ENCODE measurements around the gene XIAP. TPM values are rescaled to one million over a fixed set of nuclear protein-coding genes. Genes with fewer than 3 reads are reported as not detected.
"Not testable (repeated sequence)": the region's sequence is repeated elsewhere in the genome, so short reads cannot be mapped to it uniquely, and the experiment has no call there.

The XIAP gene
- total and polyA plus RNA-seq, 4 experiments from 2014 or later: 6.0 to 64.6 (median 37.0) TPM

- no peaks in the 10 kb centered on the region for H3K9me3 ChIP-seq (ENCODE audit: control insufficient read depth in 1 of 2, low read length in 2 of 2)
- intact Hi-C loops (cut with micrococcal nuclease): no loop called here
- Mint-ChIP-seq H3K27me3 (no peaks in the 10 kb centered on the region), H3K4me3 (no peak overlapping the region), H3K4me1 (no peaks in the 10 kb centered on the region), H3K9me3 (no peaks in the 10 kb centered on the region), H3K27ac (no peak overlapping the region), H3K36me3 (no peaks in the 10 kb centered on the region)
- ChIA-PET CTCF (ENCODE audit: partially characterized antibody) (no interaction called here), POLR2A (ENCODE audit: partially characterized antibody) (no interaction called here)
- no peaks in the 10 kb centered on the region for H3K36me3 ChIP-seq (ENCODE audit: insufficient read depth, low read length)
- H3K27me3 ChIP-seq (ENCODE audit: insufficient read depth, low read length): no peaks in the 10 kb centered on the region
- H3K4me3 ChIP-seq (ENCODE audit: low read length in 2 of 2): no peak overlapping the region
- DNase-seq: no peak
- H3K27ac ChIP-seq (ENCODE audit: low read depth, low read length): no peak overlapping the region
- no peaks in the 10 kb centered on the region for H3K4me1 ChIP-seq (ENCODE audit: insufficient read depth, low read length)
Observed at GRCh38 chrX:123920105-123920785, 60.4 kb downstream of the XIAP start.

GRCh38 chrX:123923211-123923610 lies 63.4 kb downstream of the XIAP start:
- H3K9me3 Mint-ChIP-seq: no peaks in the 10 kb centered on the region
- no peaks in the 10 kb centered on the region for H3K36me3 Mint-ChIP-seq
- H3K27me3 ChIP-seq (ENCODE audit: insufficient read depth, low read length): no peaks in the 10 kb centered on the region
- no peak for DNase-seq
- no peak overlapping the region for H3K4me3 ChIP-seq (ENCODE audit: low read length in 2 of 2)
- ChIA-PET POLR2A (ENCODE audit: partially characterized antibody) (no interaction called here), CTCF (ENCODE audit: partially characterized antibody) (no interaction called here)
- no peaks in the 10 kb centered on the region for H3K4me1 ChIP-seq (ENCODE audit: insufficient read depth, low read length)
- no peaks in the 10 kb centered on the region for H3K4me1 Mint-ChIP-seq
- no peak overlapping the region for H3K27ac Mint-ChIP-seq
- no peaks in the 10 kb centered on the region for H3K36me3 ChIP-seq (ENCODE audit: insufficient read depth, low read length)
- no peak overlapping the region for H3K4me3 Mint-ChIP-seq
- intact Hi-C loops (cut with micrococcal nuclease): no loop called here
- no peak overlapping the region for H3K27ac ChIP-seq (ENCODE audit: low read depth, low read length)
- H3K9me3 ChIP-seq (ENCODE audit: control insufficient read depth in 1 of 2, low read length in 2 of 2): no peaks in the 10 kb centered on the region
- H3K27me3 Mint-ChIP-seq: no peaks in the 10 kb centered on the region

- no peak overlapping the region for H3K27ac ChIP-seq (ENCODE audit: low read depth, low read length)
- intact Hi-C loops (cut with micrococcal nuclease): no loop called here
- H3K4me3 ChIP-seq (ENCODE audit: low read length in 2 of 2): no peak overlapping the region
- H3K9me3 ChIP-seq (ENCODE audit: control insufficient read depth in 1 of 2, low read length in 2 of 2): no peaks in the 10 kb centered on the region
- Mint-ChIP-seq H3K4me1 (no peaks in the 10 kb centered on the region), H3K9me3 (no peaks in the 10 kb centered on the region), H3K27ac (peak overlapping the region in 1 of 7 donors; percentile 55), H3K4me3 (no peak overlapping the region), H3K27me3 (no peaks in the 10 kb centered on the region), H3K36me3 (no peaks in the 10 kb centered on the region)
- H3K27me3 ChIP-seq (ENCODE audit: insufficient read depth, low read length): no peaks in the 10 kb centered on the region
- H3K36me3 ChIP-seq (ENCODE audit: insufficient read depth, low read length): no peaks in the 10 kb centered on the region
- ChIA-PET POLR2A (ENCODE audit: partially characterized antibody) (no interaction called here), CTCF (ENCODE audit: partially characterized antibody) (no interaction called here)
- H3K4me1 ChIP-seq (ENCODE audit: insufficient read depth, low read length): no peaks in the 10 kb centered on the region
- no peak for DNase-seq
Observed at GRCh38 chrX:123924186-123924585, 64.3 kb downstream of the XIAP start.

- H3K27me3 ChIP-seq (ENCODE audit: insufficient read depth, low read length): no peaks in the 10 kb centered on the region
- H3K9me3 ChIP-seq (ENCODE audit: control insufficient read depth in 1 of 2, low read length in 2 of 2): no peaks in the 10 kb centered on the region
- Mint-ChIP-seq H3K36me3 (no peaks in the 10 kb centered on the region), H3K9me3 (peaks cover 0 to 6% (median 0%) of the 10 kb centered on the region in 8 donors), H3K27ac (no peak overlapping the region), H3K4me1 (no peaks in the 10 kb centered on the region), H3K27me3 (no peaks in the 10 kb centered on the region), H3K4me3 (no peak overlapping the region)
- no peaks in the 10 kb centered on the region for H3K36me3 ChIP-seq (ENCODE audit: insufficient read depth, low read length)
- ChIA-PET CTCF (ENCODE audit: partially characterized antibody) (interaction anchor here (1.1 kb wide), 1 partner anchor 94 kb away, joined by 3 read pairs; no protein-coding TSS in a partner anchor), POLR2A (ENCODE audit: partially characterized antibody) (no interaction called here)
- DNase-seq: no peak
- intact Hi-C loops (cut with micrococcal nuclease): no loop called here
- no peaks in the 10 kb centered on the region for H3K4me1 ChIP-seq (ENCODE audit: insufficient read depth, low read length)
- no peak overlapping the region for H3K4me3 ChIP-seq (ENCODE audit: low read length in 2 of 2)
- H3K27ac ChIP-seq (ENCODE audit: low read depth, low read length): no peak overlapping the region
Observed at GRCh38 chrX:123927845-123928244, 68.0 kb downstream of the XIAP start.

GRCh38 chrX:123932055-123932454 lies 72.2 kb downstream of the XIAP start:
- H3K4me1 Mint-ChIP-seq; H3K27me3 Mint-ChIP-seq; H3K27me3 ChIP-seq (ENCODE audit: insufficient read depth, low read length); H3K9me3 ChIP-seq (ENCODE audit: control insufficient read depth in 1 of 2, low read length in 2 of 2); H3K4me1 ChIP-seq (ENCODE audit: insufficient read depth, low read length); DNase-seq; H3K27ac ChIP-seq (ENCODE audit: low read depth, low read length); H3K36me3 Mint-ChIP-seq; POLR2A ChIA-PET (ENCODE audit: partially characterized antibody); CTCF ChIA-PET (ENCODE audit: partially characterized antibody); H3K36me3 ChIP-seq (ENCODE audit: insufficient read depth, low read length); H3K4me3 Mint-ChIP-seq; H3K9me3 Mint-ChIP-seq; intact Hi-C loops (cut with micrococcal nuclease); H3K4me3 ChIP-seq (ENCODE audit: low read length in 2 of 2); H3K27ac Mint-ChIP-seq: not testable (repeated sequence)

- H3K27me3 ChIP-seq (ENCODE audit: insufficient read depth, low read length): no peaks in the 10 kb centered on the region
Observed at GRCh38 chrX:123943074-123943473, 83.2 kb downstream of the XIAP start.

GRCh38 chrX:123943488-123943887 lies 83.6 kb downstream of the XIAP start:
- DNase-seq: no peak
- H3K9me3 Mint-ChIP-seq: no peaks in the 10 kb centered on the region
- intact Hi-C loops (cut with micrococcal nuclease): no loop called here
- Histone ChIP-seq H3K27me3 (ENCODE audit: insufficient read depth, low read length) (no peaks in the 10 kb centered on the region), H3K27ac (ENCODE audit: low read depth, low read length) (no peak overlapping the region), H3K4me1 (ENCODE audit: insufficient read depth, low read length) (no peaks in the 10 kb centered on the region), H3K9me3 (ENCODE audit: control insufficient read depth in 1 of 2, low read length in 2 of 2) (no peaks in the 10 kb centered on the region), H3K4me3 (ENCODE audit: low read length in 2 of 2) (no peak overlapping the region), H3K36me3 (ENCODE audit: insufficient read depth, low read length) (no peaks in the 10 kb centered on the region)
- POLR2A ChIA-PET (ENCODE audit: partially characterized antibody): no interaction called here
- no peak overlapping the region for H3K4me3 Mint-ChIP-seq
- H3K27me3 Mint-ChIP-seq: no peaks in the 10 kb centered on the region
- CTCF ChIA-PET (ENCODE audit: partially characterized antibody): no interaction called here
- no peak overlapping the region for H3K27ac Mint-ChIP-seq
- no peaks in the 10 kb centered on the region for H3K36me3 Mint-ChIP-seq
- H3K4me1 Mint-ChIP-seq: no peaks in the 10 kb centered on the region

More at GRCh38 chrX:123943074-123943473, 83.2 kb downstream of the XIAP start:
- no peak overlapping the region for H3K27ac Mint-ChIP-seq
- H3K27ac ChIP-seq (ENCODE audit: low read depth, low read length): no peak overlapping the region
- H3K4me1 Mint-ChIP-seq: no peaks in the 10 kb centered on the region
- no peaks in the 10 kb centered on the region for H3K9me3 ChIP-seq (ENCODE audit: control insufficient read depth in 1 of 2, low read length in 2 of 2)
- H3K36me3 ChIP-seq (ENCODE audit: insufficient read depth, low read length): no peaks in the 10 kb centered on the region
- no peaks in the 10 kb centered on the region for H3K9me3 Mint-ChIP-seq
- intact Hi-C loops (cut with micrococcal nuclease): no loop called here
- no peaks in the 10 kb centered on the region for H3K4me1 ChIP-seq (ENCODE audit: insufficient read depth, low read length)
- no peak overlapping the region for H3K4me3 Mint-ChIP-seq
- H3K36me3 Mint-ChIP-seq: no peaks in the 10 kb centered on the region
- ChIA-PET CTCF (ENCODE audit: partially characterized antibody) (no interaction called here), POLR2A (ENCODE audit: partially characterized antibody) (no interaction called here)
- H3K27me3 Mint-ChIP-seq: no peaks in the 10 kb centered on the region
- no peak for DNase-seq
- no peak overlapping the region for H3K4me3 ChIP-seq (ENCODE audit: low read length in 2 of 2)

GRCh38 chrX:123949846-123950245 lies 90.0 kb downstream of the XIAP start:
- Mint-ChIP-seq H3K36me3 (no peaks in the 10 kb centered on the region), H3K4me1 (no peaks in the 10 kb centered on the region), H3K27ac (no peak overlapping the region), H3K4me3 (no peak overlapping the region), H3K9me3 (no peaks in the 10 kb centered on the region), H3K27me3 (no peaks in the 10 kb centered on the region)
- Histone ChIP-seq H3K4me3 (ENCODE audit: low read length in 2 of 2) (no peak overlapping the region), H3K27ac (ENCODE audit: low read depth, low read length) (no peak overlapping the region), H3K27me3 (ENCODE audit: insufficient read depth, low read length) (no peaks in the 10 kb centered on the region), H3K9me3 (ENCODE audit: control insufficient read depth in 1 of 2, low read length in 2 of 2) (no peaks in the 10 kb centered on the region), H3K4me1 (ENCODE audit: insufficient read depth, low read length) (no peaks in the 10 kb centered on the region), H3K36me3 (ENCODE audit: insufficient read depth, low read length) (no peaks in the 10 kb centered on the region)
- ChIA-PET POLR2A (ENCODE audit: partially characterized antibody) (no interaction called here), CTCF (ENCODE audit: partially characterized antibody) (no interaction called here)
- DNase-seq: no peak
- intact Hi-C loops (cut with micrococcal nuclease): no loop called here

All from CD4-positive, alpha-beta memory T cell (primary cell).